Pulmonary artery endothelial cell (primary cell): ENCODE measurements around the gene CREB5. TPM values are rescaled to one million over a fixed set of nuclear protein-coding genes. Genes with fewer than 3 reads are reported as not detected.
A peak's percentile ranks its signal among the peaks of the same experiment; 100 is the strongest.

Experiments used
- DNase-seq: peaks from one replicate; pipeline ENCODE4 v3.0.0-alpha.2; 2011; ENCODE audit warnings: low read depth, low spot score
- total RNA-seq: library from RNA; depleted of rRNA; stranded (reverse); fragments of >200 nt; gene quantifications from 2 replicates; pipeline ENCODE4 v1.2.3, GENCODE V29; 2014

CREB5 gene
- total RNA-seq, 1 donor from 2014 or later, result 2.8 TPM

- DNase-seq, result no peak
Observed at GRCh38 chr7:28478656-28479055, 66.3 kb downstream of the CREB5 start.

GRCh38 chr7:28479507-28479947 lies 67.2 kb downstream of the CREB5 start:
- DNase-seq, result no peak

- no peak for DNase-seq
Observed at GRCh38 chr7:28480595-28480994, 68.3 kb downstream of the CREB5 start.

- DNase-seq, result no peak
Observed at GRCh38 chr7:28481091-28481926, 69.0 kb downstream of the CREB5 start.

GRCh38 chr7:28483112-28483511 lies 70.8 kb downstream of the CREB5 start:
- no peak for DNase-seq

- no peak for DNase-seq
Observed at GRCh38 chr7:28483908-28484605, 71.7 kb downstream of the CREB5 start.

- DNase-seq, result no peak
Observed at GRCh38 chr7:28484606-28484935, 72.3 kb downstream of the CREB5 start.

GRCh38 chr7:28487487-28487886 lies 75.2 kb downstream of the CREB5 start:
- no peak for DNase-seq

- DNase-seq, result no peak
Observed at GRCh38 chr7:28488061-28488791, 75.9 kb downstream of the CREB5 start.

- no peak for DNase-seq
Observed at GRCh38 chr7:28490831-28491230, 78.5 kb downstream of the CREB5 start.

- DNase-seq, result no peak
Observed at GRCh38 chr7:28493477-28493876, 81.2 kb downstream of the CREB5 start.

GRCh38 chr7:28497009-28497408 lies 84.7 kb downstream of the CREB5 start:
- DNase-seq, result no peak

GRCh38 chr7:28498636-28499035 lies 86.3 kb downstream of the CREB5 start:
- no peak for DNase-seq

- no peak for DNase-seq
Observed at GRCh38 chr7:28500138-28500537, 87.8 kb downstream of the CREB5 start.

- DNase-seq, result no peak
Observed at GRCh38 chr7:28502408-28502807, 90.1 kb downstream of the CREB5 start.

GRCh38 chr7:28503396-28503795 lies 91.1 kb downstream of the CREB5 start:
- DNase-seq, result no peak

GRCh38 chr7:28505014-28505413 lies 92.7 kb downstream of the CREB5 start:
- no peak for DNase-seq

GRCh38 chr7:28505867-28506266 lies 93.5 kb downstream of the CREB5 start:
- DNase-seq, result no peak

GRCh38 chr7:28507525-28508282 lies 95.4 kb downstream of the CREB5 start:
- DNase-seq, result no peak

- peak; percentile 36 for DNase-seq
Observed at GRCh38 chr7:28509251-28510025, 97.1 kb downstream of the CREB5 start.

- DNase-seq, result no peak
Observed at GRCh38 chr7:28510026-28510369, 97.7 kb downstream of the CREB5 start.
